KOPT-K1 (cell line): ENCODE measurements around the gene USP24.

Experiments
- H3K27ac ChIP-seq: fragments of 200-600 bp; sonication (generic); 2 replicates; pipeline ENCODE4 v1.5.1; 2016; ENCODE audit warnings: antibody characterized with exemption, mild to moderate bottlenecking, low read depth, low read length; ENCODE audit not compliant: poor library complexity, severe bottlenecking
- H3K36me3 ChIP-seq: fragments of 200-600 bp; sonication (generic); 2 replicates; pipeline ENCODE4 v1.5.1; 2017; ENCODE audit warnings: antibody characterized with exemption, mild to moderate bottlenecking, low read length, moderate library complexity; ENCODE audit not compliant: insufficient read depth
- H3K9me3 ChIP-seq: fragments of 200-600 bp; sonication (generic); 2 replicates; pipeline ENCODE4 v1.5.1; 2017; ENCODE audit warnings: antibody characterized with exemption, low read length, mild to moderate bottlenecking; ENCODE audit not compliant: insufficient read depth, poor library complexity, severe bottlenecking

The USP24 gene

GRCh38 chr1:55059302-55060132 lies 155.6 kb downstream of the USP24 start:
- Histone ChIP-seq H3K9me3 (no peaks in the 10 kb centered on the region), H3K27ac (no peak overlapping the region), H3K36me3 (no peaks in the 10 kb centered on the region)

GRCh38 chr1:55057956-55058298 lies 157.2 kb downstream of the USP24 start:
- Histone ChIP-seq H3K36me3 (no peaks in the 10 kb centered on the region), H3K9me3 (no peaks in the 10 kb centered on the region), H3K27ac (no peak overlapping the region)

- no peak overlapping the region for H3K27ac ChIP-seq
- no peaks in the 10 kb centered on the region for H3K36me3 ChIP-seq
- H3K9me3 ChIP-seq, result no peaks in the 10 kb centered on the region
Observed at GRCh38 chr1:55057270-55057955, 157.8 kb downstream of the USP24 start.

- Histone ChIP-seq H3K9me3 (no peaks in the 10 kb centered on the region), H3K27ac (no peak overlapping the region), H3K36me3 (no peaks in the 10 kb centered on the region)
Observed at GRCh38 chr1:55056632-55056992, 158.6 kb downstream of the USP24 start.

- Histone ChIP-seq H3K9me3 (no peaks in the 10 kb centered on the region), H3K27ac (no peak overlapping the region), H3K36me3 (no peaks in the 10 kb centered on the region)
Observed at GRCh38 chr1:55055951-55056631, 159.1 kb downstream of the USP24 start.

GRCh38 chr1:55055084-55055882 lies 159.9 kb downstream of the USP24 start:
- Histone ChIP-seq H3K27ac (no peak overlapping the region), H3K36me3 (no peaks in the 10 kb centered on the region), H3K9me3 (no peaks in the 10 kb centered on the region)

- Histone ChIP-seq H3K9me3 (no peaks in the 10 kb centered on the region), H3K27ac (no peak overlapping the region), H3K36me3 (no peaks in the 10 kb centered on the region)
Observed at GRCh38 chr1:55054396-55054795, 160.8 kb downstream of the USP24 start.

GRCh38 chr1:55053265-55053954 lies 161.8 kb downstream of the USP24 start:
- Histone ChIP-seq H3K9me3 (no peaks in the 10 kb centered on the region), H3K36me3 (no peaks in the 10 kb centered on the region), H3K27ac (no peak overlapping the region)

GRCh38 chr1:55052221-55053142 lies 162.7 kb downstream of the USP24 start:
- Histone ChIP-seq H3K9me3 (no peaks in the 10 kb centered on the region), H3K36me3 (no peaks in the 10 kb centered on the region), H3K27ac (no peak overlapping the region)

- no peaks in the 10 kb centered on the region for H3K36me3 ChIP-seq
- H3K9me3 ChIP-seq, result no peaks in the 10 kb centered on the region
- H3K27ac ChIP-seq, result no peak overlapping the region
Observed at GRCh38 chr1:55051621-55052020, 163.5 kb downstream of the USP24 start.

- Histone ChIP-seq H3K27ac (no peak overlapping the region), H3K9me3 (no peaks in the 10 kb centered on the region), H3K36me3 (no peaks in the 10 kb centered on the region)
Observed at GRCh38 chr1:55051169-55051568, 164.0 kb downstream of the USP24 start.

- no peaks in the 10 kb centered on the region for H3K36me3 ChIP-seq
- no peak overlapping the region for H3K27ac ChIP-seq
Observed at GRCh38 chr1:55050283-55050682, 164.9 kb downstream of the USP24 start.

GRCh38 chr1:55049914-55050278 lies 165.3 kb downstream of the USP24 start:
- Histone ChIP-seq H3K9me3 (no peaks in the 10 kb centered on the region), H3K27ac (no peak overlapping the region), H3K36me3 (no peaks in the 10 kb centered on the region)

More at GRCh38 chr1:55050283-55050682, 164.9 kb downstream of the USP24 start:
- no peaks in the 10 kb centered on the region for H3K9me3 ChIP-seq
